Left hindlimb (tissue), 1 donor: Measurements from ENCODE around the gene ALG13.
"Not testable (repeated sequence)": the region's sequence is repeated elsewhere in the genome, so short reads cannot be mapped to it uniquely, and the experiment has no call there.

Experiments
- DNase-seq: peaks from one replicate; pipeline ENCODE4 v3.0.0-alpha.2; 2018

Gene ALG13

DNA sequence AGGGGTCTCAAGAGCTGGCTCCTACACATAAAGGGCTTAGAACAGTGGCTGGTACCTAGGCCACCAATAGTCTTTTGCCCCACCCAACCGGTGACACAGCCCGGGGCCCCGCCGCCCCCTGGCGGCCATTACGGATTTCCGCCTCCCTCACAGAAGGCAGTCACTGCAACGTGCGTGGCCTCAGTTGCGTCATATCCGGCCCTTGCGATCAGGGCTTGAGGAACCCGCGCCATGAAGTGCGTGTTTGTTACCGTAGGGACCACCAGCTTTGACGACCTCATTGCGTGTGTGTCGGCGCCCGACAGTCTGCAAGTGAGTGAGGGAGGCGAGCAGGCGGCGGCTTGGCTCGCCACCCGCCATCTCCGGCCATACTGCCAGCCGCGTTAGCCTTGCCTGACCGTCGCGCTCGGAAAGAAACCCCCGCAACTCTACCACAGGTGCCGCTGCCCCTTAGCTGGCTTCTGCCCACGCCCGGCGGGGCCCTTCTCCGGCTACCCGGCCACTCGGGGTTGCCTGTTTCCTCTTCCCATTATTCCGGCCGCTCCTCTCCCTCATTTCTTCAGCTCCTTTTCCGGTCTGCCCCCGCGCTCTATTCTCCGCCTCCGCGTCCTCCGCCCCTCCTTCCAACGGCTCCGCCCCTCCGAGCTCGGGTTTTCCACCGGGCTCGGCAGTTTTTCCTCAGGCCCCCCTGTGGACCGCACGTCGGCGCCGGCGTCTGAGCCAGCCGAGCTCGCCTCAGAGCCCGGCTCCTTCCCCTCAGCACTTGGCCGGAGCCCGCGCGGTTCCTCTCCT is at the start of gene ALG13:
ALG13 (plus strand) TSS at position 183 of the 792 bp plus-strand sequence; CDS start at position 232, 49 bp downstream.
- DNase-seq: peak; percentile 90

- no peak for DNase-seq
Observed at GRCh38 chrX:111634823-111635729, 45.9 kb upstream of the ALG13 start.

GRCh38 chrX:111641969-111642368 is 39.0 kb upstream of the ALG13 start:
- no peak for DNase-seq

GRCh38 chrX:111645165-111645564 is 35.8 kb upstream of the ALG13 start:
- not testable (repeated sequence) for DNase-seq

DNA sequence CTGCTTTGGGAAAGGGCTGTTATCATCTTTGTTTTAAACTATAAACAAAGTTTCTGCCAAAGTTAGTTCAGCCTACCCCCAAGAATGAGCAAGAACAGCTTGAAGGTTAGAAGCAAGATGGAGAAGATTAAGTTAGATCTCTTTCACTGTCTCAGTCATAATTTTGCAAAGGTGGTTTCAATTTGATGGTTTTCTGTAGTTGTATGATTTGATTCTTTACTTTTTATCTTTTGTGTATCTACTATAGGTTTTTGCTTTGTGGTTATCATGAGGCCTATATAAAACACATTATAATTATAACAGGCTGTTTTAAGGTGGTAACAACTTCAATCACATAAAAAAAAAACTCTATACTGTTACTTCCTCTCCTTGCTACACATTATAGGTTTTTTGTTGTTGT is 35.4 kb upstream of the ALG13 start:
- no peak for DNase-seq

GRCh38 chrX:111646515-111646914 is 34.5 kb upstream of the ALG13 start:
- DNase-seq: no peak

DNA sequence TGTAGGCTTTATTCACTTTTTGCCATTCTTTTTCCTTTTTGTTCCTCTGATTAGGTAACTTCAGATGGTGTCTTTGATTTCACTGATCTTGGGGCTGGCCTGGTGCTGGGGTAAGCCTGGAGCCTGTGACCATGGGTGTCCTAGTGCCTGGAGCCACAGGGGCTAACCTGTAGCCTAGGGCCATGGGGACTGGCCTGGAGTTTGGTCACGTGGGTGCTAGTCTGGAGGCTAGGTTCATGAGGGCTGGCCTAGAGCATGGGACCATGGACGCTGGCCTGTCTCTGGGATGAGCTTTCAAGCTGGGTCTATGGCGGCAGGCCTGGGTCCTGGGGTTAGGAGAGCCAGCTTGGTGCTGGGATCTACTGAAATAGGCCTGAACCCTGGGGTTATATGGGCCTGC is 32.2 kb upstream of the ALG13 start:
- DNase-seq: no peak

DNA sequence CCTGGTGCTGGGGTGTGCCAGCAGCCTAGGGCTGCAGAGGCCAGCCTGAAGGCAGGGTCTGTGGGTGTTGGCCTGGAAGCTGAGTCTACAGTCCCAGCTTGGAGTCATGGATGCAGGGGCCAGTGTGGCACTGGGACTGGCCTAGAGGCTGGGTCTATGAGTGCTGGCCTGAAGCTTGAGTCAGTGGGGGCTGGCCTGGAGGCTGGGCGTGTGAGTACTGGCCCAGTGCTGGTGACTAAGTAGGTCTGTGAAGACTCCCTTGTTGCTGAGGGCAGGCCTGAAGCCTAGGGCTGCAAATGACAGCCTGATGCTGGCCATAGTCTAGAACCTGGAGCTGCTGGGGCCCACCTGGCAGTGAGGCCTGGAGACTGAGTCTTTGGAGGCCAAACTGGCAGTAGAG is 31.3 kb upstream of the ALG13 start:
- DNase-seq: no peak

DNA sequence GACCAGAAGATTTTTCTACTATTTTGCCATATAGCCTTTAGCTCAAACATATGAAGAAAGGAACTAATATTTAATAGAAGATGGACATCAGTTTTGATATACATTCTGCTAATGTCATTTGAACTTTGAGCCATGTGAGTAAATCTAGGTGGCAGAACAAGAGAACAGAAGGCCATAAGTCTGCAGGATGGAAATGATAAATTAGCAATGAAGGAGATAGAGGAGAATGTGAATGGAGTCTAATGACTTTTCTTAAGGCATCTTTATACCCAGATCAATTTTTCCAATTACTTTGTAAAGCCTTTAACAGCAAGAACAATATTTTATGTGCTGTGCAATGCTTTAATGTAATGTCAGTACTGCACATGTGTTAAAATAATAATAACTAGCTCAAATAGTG is 30.1 kb upstream of the ALG13 start:
- DNase-seq: no peak

- no peak for DNase-seq
Observed at GRCh38 chrX:111652719-111653118, 28.3 kb upstream of the ALG13 start.

DNA sequence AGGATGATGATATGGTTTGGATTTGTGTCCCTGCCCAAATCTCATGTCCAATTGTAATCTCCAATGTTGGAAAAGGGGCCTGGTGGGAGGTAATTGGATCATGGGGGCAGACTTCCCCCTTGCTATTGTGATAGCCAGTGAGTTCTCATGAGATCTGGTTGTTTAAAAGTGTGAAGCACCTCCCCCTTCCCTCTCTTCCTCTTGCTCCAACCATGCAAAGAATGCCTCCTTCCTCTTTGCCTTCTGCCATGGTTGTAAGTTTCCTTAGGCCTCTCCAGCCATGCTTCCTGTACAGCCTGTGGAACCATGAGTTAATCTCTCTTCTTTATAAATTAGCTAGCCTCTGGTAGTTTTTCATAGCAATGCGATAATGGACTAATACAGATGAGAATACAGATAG is 19.7 kb upstream of the ALG13 start:
- DNase-seq: no peak

- DNase-seq: no peak
Observed at GRCh38 chrX:111662292-111662691, 18.7 kb upstream of the ALG13 start.

- peak; percentile 29 for DNase-seq
Observed at GRCh38 chrX:111671668-111672067, 9.3 kb upstream of the ALG13 start.

DNA sequence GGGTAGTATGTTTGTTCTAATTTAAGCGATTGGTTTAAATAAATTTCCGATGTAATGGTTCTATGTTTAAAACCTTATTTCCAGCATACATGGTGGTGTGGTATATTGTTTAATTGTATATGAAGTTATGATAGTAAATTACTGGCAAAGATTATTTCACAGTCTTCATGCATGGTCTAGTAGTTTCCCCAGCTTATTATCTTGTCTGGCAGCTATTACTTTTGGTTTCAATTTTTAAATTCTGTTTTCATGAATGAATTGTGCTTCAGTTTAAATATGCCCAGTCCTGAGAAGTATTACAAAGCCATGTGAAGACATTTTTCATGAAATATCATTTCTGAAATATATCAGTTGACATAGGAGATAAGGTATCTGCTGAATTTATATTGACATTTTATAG is 6.3 kb downstream of the ALG13 start:
- DNase-seq: no peak

- DNase-seq: no peak
Observed at GRCh38 chrX:111695297-111695880, 14.4 kb downstream of the ALG13 start.

- DNase-seq: no peak
Observed at GRCh38 chrX:111719426-111720210, 38.6 kb downstream of the ALG13 start.

- DNase-seq: no peak
Observed at GRCh38 chrX:111728096-111728495, 47.1 kb downstream of the ALG13 start.

GRCh38 chrX:111731351-111731750 is 50.4 kb downstream of the ALG13 start:
- no peak for DNase-seq

GRCh38 chrX:111736571-111736970 is 55.6 kb downstream of the ALG13 start:
- DNase-seq: no peak

- DNase-seq: no peak
Observed at GRCh38 chrX:111742018-111742417, 61.0 kb downstream of the ALG13 start.

- DNase-seq: no peak
Observed at GRCh38 chrX:111743316-111743715, 62.3 kb downstream of the ALG13 start.

DNA sequence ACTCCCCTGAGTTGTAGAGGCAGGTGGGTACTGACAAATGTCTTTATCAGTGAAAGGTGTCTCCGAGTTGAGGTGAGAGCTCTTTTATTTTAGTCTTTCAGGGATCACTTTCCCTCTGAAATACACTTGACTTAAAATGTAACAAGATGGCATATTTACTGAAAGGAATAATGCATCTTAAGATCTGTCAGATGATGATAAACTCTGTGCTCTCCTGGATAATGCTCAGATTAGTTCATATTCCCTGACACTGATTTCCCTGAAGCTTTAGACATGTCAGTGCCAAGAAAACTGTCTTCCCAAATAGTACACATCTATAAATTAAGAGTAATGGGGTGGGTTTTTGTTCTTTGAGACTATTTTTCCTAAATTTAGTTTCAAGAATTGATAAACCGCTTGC is 75.5 kb downstream of the ALG13 start:
- DNase-seq: no peak

GRCh38 chrX:111759686-111760085 is 78.7 kb downstream of the ALG13 start:
- no peak for DNase-seq
